HG03575 (cell line): Measurements from ENCODE around the gene ATXN7L3.
A peak's percentile ranks its signal among the peaks of the same experiment; 100 is the strongest.

Experiments used
- ATAC-seq: cut with Tn5 transposase; IDR thresholded peaks from one replicate; pipeline ENCODE4 v1.9.1; 2021; ENCODE audit not compliant: unreplicated experiment, insufficient number of reproducible peaks, low FRiP score; ENCODE audit errors: extremely low read depth

The ATXN7L3 gene

GRCh38 chr17:44186307-44187130 is 13.2 kb downstream of the ATXN7L3 start, which contains the start of gene TMUB2:
Gene TMUB2, plus strand, starts transcription at chr17:44186972. Its CDS starts 737 bp downstream, at chr17:44187709.
- peak; percentile 44 for ATAC-seq

GRCh38 chr17:44184212-44184810 is 15.4 kb downstream of the ATXN7L3 start:
- no peak for ATAC-seq

DNA sequence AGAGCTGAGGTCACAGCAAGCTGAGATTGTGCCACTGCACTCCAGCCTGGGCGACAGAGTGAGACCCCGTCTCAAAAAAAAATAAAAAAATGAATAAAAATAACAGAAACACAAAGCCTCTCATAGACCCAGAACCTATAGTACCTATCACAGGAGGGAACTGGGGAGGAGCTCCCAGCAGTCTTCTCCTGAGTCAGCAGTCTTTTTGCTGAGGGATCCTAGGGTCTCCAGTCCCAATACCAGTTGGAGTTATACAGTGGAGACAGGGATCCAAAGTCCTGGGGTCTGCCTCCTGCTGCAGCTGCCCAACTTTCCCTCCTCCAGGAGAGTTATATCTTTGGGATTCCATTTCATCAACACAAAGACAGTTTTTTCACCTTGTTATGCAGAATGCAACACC is 16.7 kb downstream of the ATXN7L3 start:
- no peak for ATAC-seq

DNA sequence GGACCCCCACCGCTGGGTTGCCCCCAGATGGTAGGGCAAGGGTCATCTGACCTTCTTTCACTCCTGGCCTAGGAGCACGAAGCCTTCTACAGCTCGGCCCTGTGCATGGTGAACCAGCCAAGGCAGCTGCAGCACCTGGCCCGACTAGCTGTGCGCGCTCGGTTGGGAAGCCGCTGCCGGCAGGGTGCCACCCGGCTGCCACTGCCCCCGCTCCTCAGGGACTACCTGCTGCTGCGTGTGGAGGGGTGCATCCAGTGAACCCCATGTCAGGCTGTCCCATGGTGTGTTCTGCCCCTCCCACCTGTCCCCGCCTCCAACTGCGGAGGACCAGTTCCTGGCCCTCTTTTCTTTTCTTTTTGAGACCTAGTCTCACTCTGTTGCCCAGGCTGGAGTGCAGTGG is 21.6 kb downstream of the ATXN7L3 start:
- no peak for ATAC-seq

GRCh38 chr17:44177640-44178039 is 22.0 kb downstream of the ATXN7L3 start:
- ATAC-seq = no peak

- ATAC-seq = no peak
These were observed 22.8 kb downstream of the ATXN7L3 start for GRCh38 chr17:44176671-44177501.

DNA sequence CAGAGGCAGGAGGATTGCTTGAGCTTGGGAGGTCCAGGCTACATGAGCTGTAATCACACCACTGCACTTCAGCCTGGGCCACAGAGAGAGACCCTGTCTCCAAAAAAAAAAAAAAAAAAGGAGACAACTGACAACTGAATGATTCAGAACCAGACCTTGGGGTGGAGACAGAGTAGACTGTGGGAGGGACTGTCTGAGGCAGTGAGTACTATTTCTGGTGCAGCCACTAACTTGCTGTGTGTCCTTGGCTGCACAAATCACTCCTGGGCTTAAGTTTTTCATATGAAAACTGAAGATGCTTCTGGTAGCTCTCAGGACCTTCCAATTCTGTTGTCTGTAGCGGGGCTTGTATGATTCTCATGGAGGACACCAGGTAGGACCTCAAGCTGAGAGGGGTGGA is 23.4 kb downstream of the ATXN7L3 start:
- ATAC-seq = no peak

DNA sequence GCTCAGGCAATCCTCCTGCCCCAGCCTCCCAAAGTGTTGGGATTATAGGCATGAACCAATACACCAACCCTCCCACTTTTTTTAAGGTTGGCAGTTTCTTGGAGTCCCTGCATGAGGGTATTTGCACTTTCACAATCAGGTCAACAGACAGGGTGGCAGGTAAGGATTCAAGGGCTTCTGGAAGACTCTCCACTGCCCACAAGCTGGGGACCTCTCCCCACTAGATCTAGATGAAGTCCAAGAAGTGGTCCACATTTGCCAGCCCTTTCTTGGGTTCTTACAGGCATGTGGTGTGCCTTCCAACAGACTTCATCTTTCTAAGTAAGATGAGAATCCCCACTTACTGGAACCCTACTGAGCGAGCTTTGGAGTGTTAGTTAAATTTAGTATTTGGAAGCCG is 25.3 kb downstream of the ATXN7L3 start:
- no peak for ATAC-seq

DNA sequence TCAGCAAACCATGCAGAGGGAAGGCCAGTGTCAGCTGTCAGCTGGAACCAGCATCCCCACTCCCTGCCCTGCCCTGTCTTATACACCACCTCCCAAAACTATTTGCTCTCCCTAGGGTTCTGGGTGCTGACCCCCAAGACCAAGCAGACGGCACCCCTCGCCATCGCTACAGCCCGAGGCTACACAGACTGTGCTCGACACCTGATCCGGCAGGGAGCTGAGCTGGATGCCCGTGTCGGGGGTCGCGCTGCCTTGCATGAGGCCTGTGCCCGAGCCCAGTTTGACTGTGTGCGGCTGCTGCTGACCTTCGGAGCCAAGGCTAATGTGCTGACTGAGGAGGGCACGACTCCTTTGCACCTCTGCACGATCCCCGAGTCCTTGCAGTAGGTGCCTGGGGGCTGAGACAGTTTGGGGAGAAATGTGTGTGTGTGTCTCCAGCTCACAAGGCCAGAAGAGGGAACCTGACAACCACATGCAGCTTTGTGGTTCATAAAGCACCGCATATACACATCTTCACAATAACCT is 27.7 kb downstream of the ATXN7L3 start:
- ATAC-seq = no peak

DNA sequence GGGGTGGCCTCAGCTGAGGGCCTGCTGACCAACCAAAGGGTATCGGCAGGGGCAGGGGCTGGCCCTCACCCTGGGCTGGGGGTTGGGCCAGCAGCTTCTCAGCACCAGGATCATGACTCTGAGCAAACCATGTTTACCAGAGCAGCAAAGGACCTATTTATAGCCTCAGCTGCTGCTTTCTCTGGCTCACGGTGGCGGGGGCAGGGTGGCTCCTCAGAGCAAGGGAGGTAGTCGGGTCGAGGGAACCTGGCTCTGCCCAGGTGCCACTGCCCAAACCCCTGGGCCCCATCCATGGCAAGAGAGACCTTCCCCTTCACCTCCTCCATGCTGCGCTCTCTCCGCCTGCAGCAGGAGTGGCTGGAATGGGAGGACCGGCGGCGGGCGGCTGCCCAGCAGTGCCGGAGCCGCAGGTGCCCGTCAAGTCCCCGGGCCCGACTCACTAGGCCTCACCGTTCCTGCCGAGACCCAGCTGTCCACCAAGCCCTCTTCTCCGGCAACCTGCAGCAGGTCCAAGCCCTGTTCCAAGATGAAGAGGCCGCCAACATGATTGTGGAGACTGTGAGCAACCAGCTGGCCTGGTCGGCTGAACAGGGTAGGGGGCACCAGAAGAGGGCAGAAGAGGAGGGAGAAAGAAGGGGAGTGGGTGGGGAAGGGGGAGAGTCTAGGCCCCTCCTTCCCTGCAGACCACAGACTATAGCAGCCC is 29.0 kb downstream of the ATXN7L3 start, which contains the start of gene ASB16:
TSS of gene ASB16 (plus strand) at position 206 of the 703 bp plus-strand sequence. CDS start at position 292, 86 bp downstream.
- no peak for ATAC-seq

DNA sequence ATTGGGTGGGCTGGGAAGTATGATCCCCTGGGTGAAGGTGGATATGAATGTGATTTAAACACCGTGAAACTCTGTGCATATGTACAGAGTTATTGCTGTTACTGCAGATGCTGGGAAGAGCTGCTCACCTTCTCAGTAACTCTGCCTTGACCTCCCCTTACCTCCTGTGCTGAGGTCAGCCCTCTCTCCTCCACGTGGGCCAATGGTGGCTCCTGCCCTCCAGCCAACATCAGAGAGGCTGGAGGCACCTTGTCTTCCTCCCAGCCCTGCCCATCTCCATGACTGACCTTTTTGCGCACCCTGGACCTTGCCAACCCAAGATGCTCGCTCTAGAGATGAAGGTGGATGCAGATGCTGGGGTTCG is 29.6 kb downstream of the ATXN7L3 start:
- ATAC-seq = no peak

- ATAC-seq = no peak
These were observed 32.4 kb downstream of the ATXN7L3 start for GRCh38 chr17:44167181-44167861.

DNA sequence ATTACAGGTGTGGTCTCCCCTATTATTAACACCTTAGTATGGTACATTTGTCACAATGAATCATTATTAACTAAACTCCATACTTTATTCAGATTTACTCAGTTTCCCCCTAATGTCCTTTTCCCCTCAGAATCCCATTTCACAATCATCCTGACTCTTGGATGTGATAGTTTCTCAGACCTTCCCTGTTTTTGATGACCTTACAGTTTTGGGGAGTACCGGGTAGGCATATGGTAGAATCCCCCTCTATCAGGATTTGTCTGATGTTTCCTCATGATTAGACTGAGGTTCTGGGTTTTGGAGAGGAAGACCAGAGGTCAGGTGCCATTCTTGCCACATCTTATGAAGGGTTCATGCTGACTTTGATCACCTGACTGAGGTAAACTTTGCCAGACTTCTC is 35.2 kb downstream of the ATXN7L3 start:
- no peak for ATAC-seq

DNA sequence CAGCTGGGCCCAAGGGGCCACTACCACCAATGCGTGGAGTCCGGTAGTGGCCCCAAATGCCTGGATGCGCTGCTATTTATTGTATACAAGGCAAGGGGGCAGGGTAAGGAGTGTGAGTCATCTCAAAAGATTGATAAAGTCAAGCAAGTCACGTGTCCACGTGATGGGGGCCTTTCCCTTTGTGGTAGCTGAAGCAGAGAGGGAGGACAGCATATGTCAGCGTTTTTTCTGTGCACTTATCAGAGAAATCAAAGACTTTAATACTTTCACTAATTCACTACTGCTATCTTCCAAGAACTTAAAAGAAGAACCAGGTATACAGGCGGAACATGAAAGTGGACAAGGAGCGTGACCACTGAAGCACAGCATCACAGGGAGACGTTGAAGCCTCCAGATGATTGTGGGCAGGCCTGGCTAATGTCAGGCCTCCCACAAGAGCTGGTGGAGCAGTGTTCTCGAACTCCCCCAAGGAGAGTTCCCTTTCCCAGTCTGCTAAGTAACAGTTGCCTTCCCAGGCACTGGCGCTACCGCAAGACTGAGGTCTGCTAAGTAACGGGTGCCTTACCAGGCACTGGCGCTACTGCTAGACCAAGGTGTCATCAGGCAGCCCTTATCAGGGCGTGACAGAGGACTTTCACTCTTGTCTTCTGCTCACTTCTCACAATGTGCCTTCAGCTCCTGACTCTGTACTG is 40.0 kb downstream of the ATXN7L3 start:
- ATAC-seq = no peak

DNA sequence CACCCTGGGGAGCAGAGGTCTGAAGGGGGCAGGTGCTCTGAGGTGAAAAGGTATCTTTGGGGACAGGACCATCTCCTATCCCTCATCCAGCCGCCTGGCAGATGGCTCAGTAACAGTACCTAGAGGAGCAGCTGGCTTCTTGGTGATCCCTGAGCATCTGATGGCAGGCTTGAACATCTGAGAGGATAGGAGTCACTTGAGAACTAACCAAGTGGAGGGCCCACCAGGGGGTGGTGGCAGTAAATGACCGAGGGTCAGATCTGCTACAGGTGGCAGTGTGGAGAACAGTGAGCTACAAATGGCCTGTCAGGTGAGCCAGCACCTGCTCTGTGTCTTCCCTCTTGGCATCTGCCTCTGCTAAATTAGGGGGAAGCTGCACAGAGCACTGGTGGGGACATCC is 44.2 kb downstream of the ATXN7L3 start:
- no peak for ATAC-seq

GRCh38 chr17:44152875-44153274 is 46.8 kb downstream of the ATXN7L3 start:
- no peak for ATAC-seq

GRCh38 chr17:44149750-44150329 is 49.8 kb downstream of the ATXN7L3 start:
- no peak for ATAC-seq
